Right renal pelvis (tissue), 4 donors: ENCODE data around the gene ATP2C2. TPM values are rescaled to one million over a fixed set of nuclear protein-coding genes. Genes with fewer than 3 reads are reported as not detected.

Experiments used
- DNase-seq, 4 donors: peaks; one replicate each; pipeline ENCODE4 v3.0.0-alpha.2; 2013; ENCODE audit warnings: low read depth in 4 of 4, low spot score in 3 of 4, missing footprints in 1 of 4
- polyA plus RNA-seq, 4 donors: library from polyadenylated mRNA; unstranded; fragments of 120-200 nt; gene quantifications; one replicate each; pipeline ENCODE4 v1.2.1, GENCODE V29; 2013; ENCODE audit not compliant: insufficient read length in 4 of 4

ATP2C2 gene
- polyA plus RNA-seq, 4 donors: 0.45 to 1.5 (median 0.85) TPM

- no peak for DNase-seq
These were observed 94.9 kb downstream of the ATP2C2 start for GRCh38 chr16:84463221-84463620.

- no peak for DNase-seq
These were observed 95.8 kb downstream of the ATP2C2 start for GRCh38 chr16:84464116-84464515.

GRCh38 chr16:84465154-84465553 is 96.8 kb downstream of the ATP2C2 start:
- DNase-seq: no peak

- no peak for DNase-seq
These were observed 98.4 kb downstream of the ATP2C2 start for GRCh38 chr16:84466692-84467091.

- DNase-seq: no peak
These were observed 98.9 kb downstream of the ATP2C2 start for GRCh38 chr16:84467256-84467655.

- DNase-seq: no peak
These were observed 99.4 kb downstream of the ATP2C2 start for GRCh38 chr16:84467709-84468108.

- no peak for DNase-seq
These were observed 103.0 kb downstream of the ATP2C2 start for GRCh38 chr16:84471316-84471715.

- no peak for DNase-seq
These were observed 103.6 kb downstream of the ATP2C2 start for GRCh38 chr16:84471966-84472365.

- no peak for DNase-seq
These were observed 107.4 kb downstream of the ATP2C2 start for GRCh38 chr16:84475643-84476240.

- DNase-seq: no peak
These were observed 108.1 kb downstream of the ATP2C2 start for GRCh38 chr16:84476401-84476800.

- DNase-seq: no peak
These were observed 109.3 kb downstream of the ATP2C2 start for GRCh38 chr16:84477661-84478060.

GRCh38 chr16:84478172-84478947 is 110.0 kb downstream of the ATP2C2 start:
- DNase-seq: no peak

- no peak for DNase-seq
These were observed 111.5 kb downstream of the ATP2C2 start for GRCh38 chr16:84479716-84480450.

- DNase-seq: no peak
These were observed 112.9 kb downstream of the ATP2C2 start for GRCh38 chr16:84481051-84481735.

GRCh38 chr16:84482001-84482891 is 113.9 kb downstream of the ATP2C2 start:
- DNase-seq: no peak

- no peak for DNase-seq
These were observed 114.9 kb downstream of the ATP2C2 start for GRCh38 chr16:84482951-84483881.

- DNase-seq: no peak
These were observed 115.7 kb downstream of the ATP2C2 start for GRCh38 chr16:84483882-84484565.

- DNase-seq: peak in 3 of 4 donors; percentile 40 to 50 (median 46)
These were observed 116.4 kb downstream of the ATP2C2 start for GRCh38 chr16:84484579-84485254.
